ENCODE results near the gene UTS2.

The UTS2 gene

GRCh38 chr1:7852804-7853683 is at the start of gene UTS2:
UTS2 (minus strand) TSS chr1:7853065; CDS start chr1:7853003, 62 bp downstream.
- DNase-seq (ENCODE audit: extremely low read depth, low read depth): no peak
- no peak within 1 kb of the TSS for H3K4me3 ChIP-seq (replicated peaks; ENCODE audit: low read depth, low read length)
- no peak for TF ChIP-seq CTCF (IDR thresholded peaks at IDR 0.05; ENCODE audit: low read depth, low read length, missing control alignments)

GRCh38 chr1:7899741-7900140 is 46.9 kb upstream of the UTS2 start:
- no peak for TF ChIP-seq CTCF (IDR thresholded peaks at IDR 0.05; ENCODE audit: low read depth, low read length, missing control alignments)
- no peak overlapping the region for H3K4me3 ChIP-seq (replicated peaks; ENCODE audit: low read depth, low read length)
- no peak for DNase-seq (ENCODE audit: extremely low read depth, low read depth)

GRCh38 chr1:7898962-7899361 is 46.1 kb upstream of the UTS2 start:
- no peak overlapping the region for H3K4me3 ChIP-seq (replicated peaks; ENCODE audit: low read depth, low read length)
- TF ChIP-seq CTCF (IDR thresholded peaks at IDR 0.05; ENCODE audit: low read depth, low read length, missing control alignments): no peak
- DNase-seq (ENCODE audit: extremely low read depth, low read depth): no peak

GRCh38 chr1:7896994-7897393 is 44.1 kb upstream of the UTS2 start:
- no peak for DNase-seq (ENCODE audit: extremely low read depth, low read depth)
- H3K4me3 ChIP-seq (replicated peaks; ENCODE audit: low read depth, low read length): no peak overlapping the region
- TF ChIP-seq CTCF (IDR thresholded peaks at IDR 0.05; ENCODE audit: low read depth, low read length, missing control alignments): no peak

- H3K4me3 ChIP-seq (replicated peaks; ENCODE audit: low read depth, low read length): no peak overlapping the region
- no peak for TF ChIP-seq CTCF (IDR thresholded peaks at IDR 0.05; ENCODE audit: low read depth, low read length, missing control alignments)
- no peak for DNase-seq (ENCODE audit: extremely low read depth, low read depth)
Observed at GRCh38 chr1:7893529-7894180, 40.8 kb upstream of the UTS2 start.

- no peak for TF ChIP-seq CTCF (IDR thresholded peaks at IDR 0.05; ENCODE audit: low read depth, low read length, missing control alignments)
- no peak for DNase-seq (ENCODE audit: extremely low read depth, low read depth)
- no peak overlapping the region for H3K4me3 ChIP-seq (replicated peaks; ENCODE audit: low read depth, low read length)
Observed at GRCh38 chr1:7891804-7892203, 38.9 kb upstream of the UTS2 start.
